ENCODE data around the gene GUCY2F.

DNA sequence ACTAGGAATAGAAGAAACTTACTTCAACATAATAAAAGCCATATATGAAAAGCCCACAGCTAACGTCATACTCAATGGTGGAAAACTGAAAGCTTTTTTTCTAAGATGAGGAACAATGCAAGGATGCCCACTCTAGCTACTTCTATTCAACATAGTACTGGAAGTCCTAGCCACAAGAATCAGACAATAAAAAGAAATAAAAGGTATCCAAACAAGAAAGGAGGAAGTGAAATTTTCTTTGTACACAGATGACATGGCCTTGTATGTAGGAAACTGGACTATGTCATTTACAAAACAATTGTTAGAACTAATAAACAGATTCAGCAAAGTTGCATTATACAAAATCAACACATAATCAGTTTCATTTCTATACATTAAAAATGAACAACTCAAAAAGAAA lies 29.2 kb upstream of the GUCY2F start:
- TF ChIP-seq, protein P1, sequence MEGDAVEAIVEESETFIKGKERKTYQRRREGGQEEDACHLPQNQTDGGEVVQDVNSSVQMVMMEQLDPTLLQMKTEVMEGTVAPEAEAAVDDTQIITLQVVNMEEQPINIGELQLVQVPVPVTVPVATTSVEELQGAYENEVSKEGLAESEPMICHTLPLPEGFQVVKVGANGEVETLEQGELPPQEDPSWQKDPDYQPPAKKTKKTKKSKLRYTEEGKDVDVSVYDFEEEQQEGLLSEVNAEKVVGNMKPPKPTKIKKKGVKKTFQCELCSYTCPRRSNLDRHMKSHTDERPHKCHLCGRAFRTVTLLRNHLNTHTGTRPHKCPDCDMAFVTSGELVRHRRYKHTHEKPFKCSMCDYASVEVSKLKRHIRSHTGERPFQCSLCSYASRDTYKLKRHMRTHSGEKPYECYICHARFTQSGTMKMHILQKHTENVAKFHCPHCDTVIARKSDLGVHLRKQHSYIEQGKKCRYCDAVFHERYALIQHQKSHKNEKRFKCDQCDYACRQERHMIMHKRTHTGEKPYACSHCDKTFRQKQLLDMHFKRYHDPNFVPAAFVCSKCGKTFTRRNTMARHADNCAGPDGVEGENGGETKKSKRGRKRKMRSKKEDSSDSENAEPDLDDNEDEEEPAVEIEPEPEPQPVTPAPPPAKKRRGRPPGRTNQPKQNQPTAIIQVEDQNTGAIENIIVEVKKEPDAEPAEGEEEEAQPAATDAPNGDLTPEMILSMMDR (IDR thresholded peaks at IDR 0.05): no peak
- no peak for TF ChIP-seq POLR2A (IDR thresholded peaks at IDR 0.05)
